ACHN (cell line): Measurements from ENCODE around the gene CSTF3.
"Not testable (repeated sequence)": the region's sequence is repeated elsewhere in the genome, so short reads cannot be mapped to it uniquely, and the experiment has no call there.

Source experiments
- DNase-seq: peaks from one replicate; pipeline ENCODE4 v3.0.0-alpha.2; 2015
- in situ Hi-C: cut with HindIII; loops from 2 replicates; pipeline ENCODE4 v1.10.0; 2017; ENCODE audit warnings: low sequenced_read_pairs, low pct_ligation_motif_present, low pct_unique_long_range_greater_than_20kb

The CSTF3 gene

DNA sequence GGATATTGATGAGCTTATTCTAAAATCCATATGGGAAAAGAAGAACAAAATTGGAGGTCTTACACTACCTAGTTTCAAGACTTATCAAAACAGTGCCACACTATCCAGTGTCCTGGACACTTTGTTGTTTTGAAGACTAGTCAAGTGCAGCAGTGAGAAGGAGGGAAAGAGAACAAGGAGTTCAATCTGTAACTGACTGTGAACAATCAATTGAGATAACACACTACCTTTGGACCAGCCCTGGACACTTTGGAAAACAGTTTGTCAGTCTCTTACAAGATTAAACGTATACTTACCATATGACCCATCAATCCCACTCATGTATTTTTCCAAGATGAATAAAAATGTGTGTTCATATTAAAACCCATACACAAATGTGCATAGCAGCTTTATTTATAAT lies 10.0 kb upstream of the CSTF3 start:
- DNase-seq, result no peak
- in situ Hi-C loops, result no loop called here

DNA sequence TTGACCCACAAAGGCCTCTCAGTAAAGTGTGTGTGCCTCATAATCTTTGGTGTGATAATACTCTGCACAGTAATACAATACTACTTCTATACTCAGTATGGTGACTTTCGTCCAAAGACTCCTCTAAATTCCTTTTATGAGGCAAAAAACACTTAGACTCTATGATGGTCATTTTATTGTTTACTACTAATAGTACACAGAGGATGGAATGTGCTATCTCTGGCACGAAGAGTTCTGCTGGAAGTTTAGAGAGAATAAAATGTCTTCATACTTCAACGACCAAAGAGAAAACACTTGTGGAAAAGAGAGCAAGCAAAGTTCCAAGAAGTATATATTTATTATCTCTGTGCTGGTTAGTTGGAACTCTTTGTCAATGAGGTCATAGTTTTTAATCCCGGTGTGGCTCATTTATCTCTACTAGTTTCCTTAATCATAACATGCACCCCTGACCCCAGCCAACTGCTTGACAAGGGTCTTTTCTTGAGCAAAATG lies 7.5 kb upstream of the CSTF3 start:
- in situ Hi-C loops, result no loop called here
- no peak for DNase-seq

DNA sequence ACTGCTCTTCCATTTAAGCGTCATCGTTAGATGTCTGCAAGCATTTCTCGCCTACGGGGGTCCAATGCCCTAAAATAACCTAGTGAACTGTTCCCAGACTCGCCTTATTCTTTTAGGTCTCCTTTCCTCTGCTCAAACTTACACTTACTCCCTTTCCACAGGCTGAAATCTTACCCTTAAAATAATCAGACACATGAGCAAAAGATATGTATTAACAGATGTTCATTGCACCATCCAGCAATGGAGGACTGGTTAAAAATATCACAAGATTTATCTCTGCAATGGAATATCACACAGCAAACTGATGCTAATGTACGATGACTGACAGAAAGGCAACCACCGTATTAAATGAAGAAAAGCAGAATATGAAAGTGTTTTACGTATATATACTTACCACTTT lies 1.6 kb upstream of the CSTF3 start:
- in situ Hi-C loops, result no loop called here

DNA sequence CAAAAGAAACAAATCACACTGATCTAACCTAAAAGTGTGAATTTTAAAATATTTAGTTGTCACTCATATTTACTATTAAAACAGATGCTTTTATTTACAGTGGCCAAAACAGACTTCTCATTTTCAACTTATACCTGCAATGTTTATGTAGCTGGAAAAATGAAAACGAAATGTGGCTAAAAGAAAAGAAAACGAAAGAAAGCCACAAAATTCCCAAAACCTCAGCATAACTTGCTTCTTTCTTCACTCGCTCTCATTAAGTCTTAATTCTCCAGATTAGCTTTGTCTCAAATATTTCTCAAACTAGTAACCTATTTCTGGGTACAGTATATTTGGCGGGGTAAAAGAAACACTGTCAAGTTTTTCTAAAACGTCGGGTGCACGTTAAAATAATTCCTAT lies 693 bp downstream of the CSTF3 start:
- DNase-seq, result no peak
- in situ Hi-C loops, result no loop called here

More for the DNA sequence above, 1.6 kb upstream of the CSTF3 start:
- no peak for DNase-seq

DNA sequence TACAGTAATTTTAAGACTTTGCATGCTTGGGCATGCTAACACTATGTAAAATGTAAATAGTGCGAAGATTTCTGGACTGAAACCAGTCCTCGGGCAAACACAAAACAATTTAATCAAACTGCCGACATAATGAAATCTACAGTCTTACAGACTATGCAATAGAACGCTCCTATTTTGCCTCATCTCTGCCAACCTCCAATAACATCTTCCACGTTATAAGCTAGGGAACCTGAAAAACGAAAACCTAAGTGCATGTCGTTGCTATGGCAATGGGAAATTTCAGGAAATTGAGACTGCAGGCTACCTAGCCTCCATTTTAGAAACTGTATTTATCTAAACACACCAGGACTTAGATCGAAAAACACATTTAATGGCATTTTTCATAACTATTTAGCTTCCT lies 1.1 kb downstream of the CSTF3 start:
- in situ Hi-C loops, result no loop called here
- DNase-seq, result peak; percentile 25

DNA sequence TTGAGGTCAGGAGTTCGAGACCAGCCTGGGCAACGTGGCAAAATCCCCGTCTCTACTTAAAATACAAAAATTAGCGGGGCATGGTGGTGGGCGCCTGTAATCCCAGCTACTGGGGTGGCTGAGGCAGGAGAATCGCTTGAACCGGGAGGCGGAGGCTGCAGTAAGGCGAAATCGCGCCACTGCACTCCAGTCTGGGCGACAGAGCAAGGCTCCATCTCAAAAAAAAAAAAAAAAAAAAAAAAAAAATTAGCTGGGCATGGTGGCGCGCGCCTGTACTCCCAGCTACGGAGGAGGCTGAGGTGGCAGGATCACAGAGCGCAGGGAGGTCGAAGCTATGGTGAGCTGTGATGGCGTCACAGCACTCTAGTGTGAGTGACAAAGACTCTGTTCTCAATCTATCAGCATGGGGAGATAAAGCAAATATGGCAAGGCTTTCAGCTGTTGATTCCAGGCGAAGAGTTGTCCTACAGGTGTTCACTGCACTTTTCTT lies 1.9 kb downstream of the CSTF3 start:
- DNase-seq, in situ Hi-C loops: not testable (repeated sequence)

DNA sequence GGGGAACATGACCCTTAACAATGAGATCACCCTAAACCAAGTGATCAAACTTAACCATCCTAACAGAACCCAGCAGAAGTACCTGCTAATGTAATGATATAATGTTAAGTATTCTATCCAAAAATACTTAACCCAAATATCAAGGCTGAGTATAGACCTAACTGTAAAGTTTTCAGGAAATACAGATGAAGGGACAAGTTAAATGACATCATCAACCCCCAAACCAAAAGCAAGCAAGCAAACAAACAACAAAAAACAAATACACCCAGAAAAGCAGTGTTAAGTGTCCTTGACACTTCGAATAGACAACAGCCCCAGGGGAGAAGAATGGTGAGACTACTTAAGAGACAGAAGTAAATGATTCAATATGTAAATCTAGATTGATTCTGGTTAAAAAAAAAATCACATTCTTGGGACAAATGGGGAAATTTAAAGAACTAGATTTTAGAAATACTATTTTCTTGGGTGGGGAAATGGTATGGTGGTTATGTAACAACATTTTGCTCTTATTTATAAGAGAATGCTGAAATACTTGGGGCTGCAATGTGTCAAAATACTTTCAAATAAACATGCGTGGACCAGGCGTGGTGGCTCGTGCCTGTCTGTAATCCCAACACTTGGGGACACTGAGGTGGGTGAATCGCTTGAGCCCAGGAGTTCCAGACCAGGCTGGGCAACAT lies 2.5 kb downstream of the CSTF3 start:
- no peak for DNase-seq
- in situ Hi-C loops, result no loop called here

DNA sequence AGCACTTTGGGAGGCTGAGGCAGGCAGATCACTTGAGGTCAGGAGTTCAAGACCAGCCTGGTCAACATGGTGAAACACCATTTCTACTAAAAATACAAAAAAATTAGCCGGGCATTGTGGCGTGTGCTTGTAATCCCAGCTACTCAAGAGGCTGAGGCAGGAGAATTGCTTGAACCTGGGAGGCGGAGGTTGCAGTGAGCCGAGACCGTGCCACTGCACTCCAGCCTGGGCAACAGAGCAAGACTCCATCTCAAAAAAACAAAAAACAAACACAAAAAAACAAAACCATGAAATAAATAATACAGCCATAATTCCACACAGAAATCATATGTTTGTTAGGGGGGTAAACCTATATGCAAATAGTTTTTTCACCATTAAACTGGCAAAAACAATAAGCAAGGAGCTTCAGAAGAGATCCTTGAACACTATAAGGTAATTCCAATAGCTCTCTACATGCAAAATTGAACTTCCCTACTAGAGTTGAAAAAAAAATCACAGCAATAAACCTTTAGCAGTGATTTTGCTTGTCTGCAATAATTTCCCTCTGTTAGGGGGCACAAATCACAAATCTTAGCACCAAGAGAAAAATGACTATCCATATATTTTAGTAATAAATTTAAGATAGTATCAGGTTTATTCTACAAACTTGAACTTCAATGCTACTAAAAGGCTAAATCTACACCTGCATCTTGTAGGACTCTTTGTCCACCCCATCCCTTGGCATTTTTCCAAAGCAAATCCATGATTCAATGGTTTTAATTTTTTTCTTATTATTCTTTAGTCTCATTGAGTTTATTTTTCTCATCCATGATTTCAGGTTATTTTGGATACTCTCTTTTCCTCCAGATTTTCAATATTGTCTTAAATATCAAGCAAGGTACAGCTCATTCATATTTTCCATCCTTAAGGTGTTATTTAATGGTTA lies 3.9 kb downstream of the CSTF3 start:
- no peak for DNase-seq
- in situ Hi-C loops, result no loop called here

DNA sequence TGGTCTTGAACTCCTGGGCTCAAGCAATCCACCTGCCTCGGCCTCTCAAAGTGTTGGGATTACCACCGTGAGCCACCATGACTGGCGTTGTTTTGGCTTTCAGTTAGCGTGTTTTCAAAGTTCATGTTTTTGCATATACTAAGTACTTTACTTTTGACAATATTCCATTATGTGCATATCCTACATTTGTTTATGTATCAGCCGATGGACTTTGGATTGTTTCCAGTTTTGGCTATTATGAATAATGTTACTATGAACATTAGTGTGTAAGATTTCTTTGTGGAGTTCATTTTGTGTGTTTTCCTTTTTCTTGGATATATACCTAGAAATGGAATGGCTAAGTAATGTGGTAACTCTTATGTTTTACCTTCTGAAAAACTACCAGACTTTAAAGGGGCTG lies 9.9 kb downstream of the CSTF3 start:
- DNase-seq, result no peak
- in situ Hi-C loops, result no loop called here

DNA sequence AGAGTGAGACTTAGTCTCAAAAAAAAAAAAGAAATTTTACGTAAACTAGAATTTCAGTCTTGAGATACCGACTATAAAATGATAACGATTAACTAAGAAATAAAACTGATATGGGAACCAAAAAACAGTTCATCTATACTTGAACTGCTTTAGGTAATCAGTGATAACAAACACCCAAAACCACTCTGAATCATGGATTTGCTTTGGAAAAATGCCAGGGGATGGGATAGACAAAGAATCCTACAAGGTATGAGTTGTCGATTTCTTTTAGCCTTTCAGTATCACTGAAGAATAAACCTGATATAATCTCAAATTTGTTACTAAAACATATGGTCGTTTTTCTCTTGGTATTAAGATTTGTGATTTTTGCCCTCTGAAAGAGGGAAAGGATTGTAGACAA lies 13.7 kb downstream of the CSTF3 start:
- no peak for DNase-seq

DNA sequence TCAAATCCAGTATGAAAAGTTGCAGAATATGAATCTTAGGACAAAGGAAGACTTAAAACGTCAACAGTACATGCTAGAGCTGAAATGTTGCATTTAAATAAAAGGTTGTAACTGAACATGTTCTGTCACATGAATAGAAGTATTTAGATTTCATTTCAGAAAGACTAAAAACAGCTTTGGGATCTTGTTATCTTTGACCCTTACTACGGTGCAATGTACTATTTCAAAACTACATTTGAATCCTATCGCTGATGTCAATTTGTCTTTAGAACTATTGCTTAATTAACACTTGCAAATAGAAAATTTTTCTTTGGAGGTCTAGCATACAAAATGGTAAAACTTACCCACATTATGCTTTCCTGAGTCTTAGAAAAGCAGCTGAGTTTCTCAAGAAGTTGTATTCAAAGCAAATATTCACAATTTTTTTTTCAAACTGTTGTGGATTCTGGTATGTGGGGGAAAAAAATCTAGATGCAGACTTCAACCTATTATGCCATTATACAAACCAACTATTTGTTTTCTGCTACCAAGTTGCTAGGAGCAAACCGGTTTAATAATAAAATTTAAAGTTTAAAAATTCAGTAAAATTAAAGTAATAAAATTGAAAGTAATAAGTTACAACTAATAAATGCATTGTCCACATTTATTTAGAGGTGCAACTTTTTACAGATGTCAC lies 25.4 kb downstream of the CSTF3 start:
- DNase-seq, result no peak
- in situ Hi-C loops, result no loop called here

More for the DNA sequence above, 13.7 kb downstream of the CSTF3 start:
- in situ Hi-C loops, result no loop called here

DNA sequence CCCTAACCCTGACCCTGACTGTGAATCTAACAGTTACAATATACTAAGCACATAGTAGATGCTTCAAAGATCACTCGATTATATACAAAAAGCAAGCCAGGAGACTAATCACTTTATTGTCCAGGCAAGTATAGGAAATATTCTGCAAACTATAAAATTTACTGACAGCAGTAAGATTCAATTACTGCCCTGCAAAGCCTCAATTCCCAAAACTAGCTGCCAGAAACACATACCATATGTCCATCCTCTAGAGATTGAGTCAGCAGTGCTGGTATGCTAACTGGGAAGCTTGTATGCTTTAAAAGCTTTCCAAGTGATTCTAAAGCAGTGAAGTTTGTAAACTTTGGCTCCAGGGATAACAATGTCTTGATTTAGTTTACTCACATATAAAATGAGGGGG lies 26.1 kb downstream of the CSTF3 start:
- in situ Hi-C loops, result no loop called here
- DNase-seq, result no peak

DNA sequence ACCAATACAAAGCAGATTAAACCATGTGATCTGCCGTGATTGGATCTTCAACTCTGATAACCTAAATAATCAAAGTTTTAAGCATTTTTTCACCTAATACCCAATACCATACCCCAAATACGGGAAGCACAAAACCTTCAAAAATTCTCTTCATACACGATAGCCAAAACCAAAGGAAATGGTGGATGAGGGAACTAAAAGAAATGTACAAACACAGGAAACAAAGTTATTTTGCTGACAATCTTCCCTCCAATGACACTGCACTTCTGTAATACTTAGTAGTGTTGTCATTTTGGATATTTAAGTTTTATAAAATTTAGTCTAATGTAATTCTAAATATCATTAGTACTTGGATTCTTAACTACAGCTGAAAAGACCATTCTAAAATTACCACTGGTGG lies 27.0 kb downstream of the CSTF3 start:
- no peak for DNase-seq
- in situ Hi-C loops, result no loop called here

DNA sequence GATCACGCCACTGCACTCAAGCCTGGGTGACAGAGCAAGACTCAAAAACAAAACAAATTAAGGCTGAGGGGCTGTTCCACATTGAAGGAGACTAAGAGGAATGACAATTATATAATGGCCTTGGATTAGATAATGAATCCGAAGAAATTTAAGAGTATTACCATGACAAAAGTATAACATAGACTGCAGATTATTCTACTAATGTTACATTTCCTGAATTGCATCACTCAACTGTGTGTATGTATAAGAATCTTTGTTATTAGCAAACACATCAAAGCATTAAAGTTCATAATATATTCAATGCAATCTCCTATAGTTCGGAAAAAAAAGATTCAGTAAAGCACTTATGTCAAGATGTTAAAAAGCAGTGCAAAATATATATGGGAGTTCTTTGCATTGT lies 27.5 kb downstream of the CSTF3 start:
- in situ Hi-C loops, result no loop called here
- DNase-seq, result no peak

DNA sequence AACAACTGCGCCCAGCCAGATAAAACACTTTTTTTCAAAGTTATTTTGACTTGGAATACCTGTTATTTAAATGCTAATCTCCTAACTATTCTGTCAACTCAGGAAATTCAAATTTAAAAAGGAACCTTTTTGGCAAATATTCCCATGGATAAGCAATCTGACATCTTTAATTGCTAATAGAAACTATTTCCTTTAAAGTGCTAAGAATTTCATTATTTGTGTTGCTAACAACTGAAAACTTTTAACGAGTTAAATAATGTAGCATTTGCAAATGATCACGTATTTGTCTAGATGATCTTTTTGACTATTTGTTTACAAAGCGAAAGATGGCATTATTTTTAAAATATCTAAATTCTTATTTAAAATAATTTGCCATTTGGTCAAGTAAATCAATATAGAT lies 28.8 kb downstream of the CSTF3 start:
- DNase-seq, result no peak
- in situ Hi-C loops, result no loop called here

DNA sequence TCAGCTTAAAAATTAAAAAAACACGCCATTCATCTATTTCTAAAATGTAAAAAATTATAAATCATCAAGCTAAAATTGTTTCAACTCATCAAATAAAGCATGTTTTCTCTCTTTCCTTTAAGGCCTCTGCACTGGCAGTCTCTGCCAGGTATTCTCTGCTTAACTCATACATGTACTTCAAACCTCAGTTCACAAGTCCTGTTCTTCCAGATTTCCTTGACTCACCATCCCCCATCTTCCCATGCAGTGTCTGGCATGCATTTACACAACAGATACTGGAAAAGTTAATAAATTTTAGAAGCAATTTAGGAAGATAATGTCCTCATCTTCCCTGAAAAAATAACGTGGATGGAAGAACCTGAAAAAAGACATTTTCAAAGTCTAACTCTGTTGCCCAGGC lies 32.5 kb downstream of the CSTF3 start:
- no peak for DNase-seq

DNA sequence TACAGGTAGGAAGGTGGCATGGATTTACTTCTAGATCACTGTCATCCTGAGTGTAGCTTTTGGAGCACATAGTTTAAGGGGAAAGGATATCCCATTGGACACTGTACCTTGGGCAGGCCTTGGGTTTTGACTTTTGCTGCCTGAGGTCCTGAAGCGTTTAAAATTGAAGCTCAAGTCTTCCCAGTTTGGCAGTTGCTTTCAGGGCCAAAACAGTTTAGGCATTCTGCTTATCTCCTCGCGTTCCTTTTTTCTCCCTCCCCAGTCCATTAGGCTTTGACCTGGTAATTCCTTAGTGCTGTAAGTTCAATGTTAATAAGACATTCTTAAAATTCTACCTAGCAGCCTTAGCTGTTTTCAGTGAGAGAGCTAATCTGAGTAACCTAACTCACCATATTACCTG lies 35.7 kb downstream of the CSTF3 start:
- in situ Hi-C loops, result no loop called here
- no peak for DNase-seq

More for the DNA sequence above, 32.5 kb downstream of the CSTF3 start:
- in situ Hi-C loops, result no loop called here

DNA sequence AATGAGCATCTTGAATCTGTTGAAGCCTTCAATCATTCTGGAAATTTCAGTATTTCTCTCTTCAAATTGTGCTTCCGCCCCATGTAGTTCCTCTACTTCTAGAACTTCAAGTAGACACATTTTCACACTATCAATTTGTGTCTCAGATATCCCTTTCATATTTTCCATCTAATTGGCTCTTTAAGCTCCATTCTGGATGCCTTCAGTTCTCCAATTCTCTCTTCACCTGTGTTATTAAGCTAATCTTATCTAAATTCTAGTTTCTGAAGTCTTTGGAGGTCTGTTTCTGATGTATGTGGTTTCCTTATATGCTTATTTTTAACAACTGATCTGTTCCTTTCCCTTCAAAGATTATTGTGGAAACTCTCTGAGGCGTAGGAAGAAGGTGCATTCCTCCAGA lies 36.3 kb downstream of the CSTF3 start:
- DNase-seq, result no peak
- in situ Hi-C loops, result no loop called here

DNA sequence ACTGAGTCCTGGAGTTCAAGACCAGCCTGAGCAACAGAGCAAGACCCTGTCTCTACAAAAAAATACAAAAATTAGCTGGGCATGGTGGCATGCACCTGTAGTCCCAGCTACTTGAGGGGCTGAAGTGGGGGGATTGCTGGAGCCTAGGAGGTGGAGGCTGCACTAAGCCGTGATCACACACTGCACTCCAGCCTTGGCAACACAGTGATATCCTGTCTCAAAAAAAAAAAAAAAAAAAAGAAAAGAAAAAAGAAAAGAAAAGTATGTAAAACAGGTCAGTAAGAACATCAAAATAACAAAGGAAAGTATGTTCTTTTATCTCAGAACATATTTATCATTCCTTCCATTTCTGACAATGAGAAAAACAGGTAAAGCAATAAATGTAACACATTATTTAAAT lies 38.6 kb downstream of the CSTF3 start:
- in situ Hi-C loops, DNase-seq: not testable (repeated sequence)
